LNCaP clone FGC (cell line): ENCODE measurements around the gene TANC1.

Experiments
- DNase-seq: peaks from one replicate; pipeline ENCODE4 v3.0.0-alpha.2; 2011; ENCODE audit warnings: low read depth
- H3K4me3 ChIP-seq: 2 replicates; pipeline ENCODE4 v1.5.1; 2011; ENCODE audit warnings: mild to moderate bottlenecking, low read depth, low read length, control low read depth
- CTCF ChIP-seq: IDR thresholded peaks from 2 replicates; pipeline ENCODE4 v1.5.1; 2012; ENCODE audit warnings: mild to moderate bottlenecking; ENCODE audit not compliant: control insufficient read depth, insufficient read depth; ENCODE audit errors: extremely low read depth

The TANC1 gene

GRCh38 chr2:159226608-159227385, 258.4 kb downstream of the TANC1 start:
- peak; percentile 30 for DNase-seq
- no peak overlapping the region for H3K4me3 ChIP-seq
- no peak for TF ChIP-seq CTCF

DNA sequence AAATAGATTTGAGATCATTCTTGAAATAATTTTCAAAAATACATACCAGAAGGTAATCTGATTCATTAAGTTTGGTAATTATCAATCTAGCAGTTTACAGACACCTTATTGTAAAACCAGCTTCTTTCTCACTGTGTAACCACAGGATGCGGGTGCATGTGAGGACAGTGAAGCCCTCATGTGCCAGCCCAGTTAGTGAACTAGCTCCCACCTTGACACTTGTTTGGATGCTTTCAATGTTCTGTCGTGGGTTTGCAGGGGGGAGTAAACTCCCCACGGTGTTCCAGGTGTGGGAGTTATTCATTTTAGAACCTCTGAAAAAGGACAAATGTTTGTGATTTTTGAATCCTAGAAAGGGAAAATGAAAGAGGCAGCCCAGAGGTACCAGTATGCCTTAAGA, 259.0 kb downstream of the TANC1 start:
- TF ChIP-seq CTCF: no peak
- H3K4me3 ChIP-seq: no peak overlapping the region
- no peak for DNase-seq

GRCh38 chr2:159228081-159228581, 259.7 kb downstream of the TANC1 start:
- DNase-seq: no peak
- no peak overlapping the region for H3K4me3 ChIP-seq
- no peak for TF ChIP-seq CTCF

DNA sequence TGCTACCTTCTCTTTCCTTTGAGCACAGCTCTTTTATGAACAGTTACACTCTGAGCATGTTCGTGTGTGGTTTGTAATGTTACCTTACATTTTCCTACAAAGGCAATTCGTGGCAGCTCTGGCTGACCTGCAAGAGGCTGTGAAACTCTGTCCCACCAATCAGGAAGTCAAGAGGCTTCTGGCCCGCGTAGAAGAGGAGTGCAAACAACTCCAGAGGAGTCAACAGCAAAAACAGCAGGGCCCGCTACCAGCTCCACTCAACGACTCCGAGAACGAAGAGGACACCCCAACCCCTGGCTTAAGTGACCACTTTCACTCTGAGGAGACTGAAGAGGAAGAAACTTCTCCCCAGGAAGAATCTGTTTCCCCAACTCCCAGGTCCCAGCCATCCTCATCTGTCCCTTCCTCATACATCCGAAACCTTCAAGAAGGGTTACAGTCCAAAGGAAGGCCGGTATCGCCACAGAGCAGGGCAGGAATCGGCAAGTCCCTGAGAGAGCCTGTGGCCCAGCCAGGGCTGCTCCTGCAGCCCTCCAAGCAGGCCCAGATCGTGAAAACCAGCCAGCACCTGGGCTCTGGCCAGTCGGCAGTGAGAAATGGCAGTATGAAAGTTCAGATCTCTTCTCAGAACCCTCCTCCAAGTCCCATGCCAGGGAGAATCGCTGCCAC, 261.2 kb downstream of the TANC1 start:
- DNase-seq: no peak
- H3K4me3 ChIP-seq: no peak overlapping the region
- no peak for TF ChIP-seq CTCF

DNA sequence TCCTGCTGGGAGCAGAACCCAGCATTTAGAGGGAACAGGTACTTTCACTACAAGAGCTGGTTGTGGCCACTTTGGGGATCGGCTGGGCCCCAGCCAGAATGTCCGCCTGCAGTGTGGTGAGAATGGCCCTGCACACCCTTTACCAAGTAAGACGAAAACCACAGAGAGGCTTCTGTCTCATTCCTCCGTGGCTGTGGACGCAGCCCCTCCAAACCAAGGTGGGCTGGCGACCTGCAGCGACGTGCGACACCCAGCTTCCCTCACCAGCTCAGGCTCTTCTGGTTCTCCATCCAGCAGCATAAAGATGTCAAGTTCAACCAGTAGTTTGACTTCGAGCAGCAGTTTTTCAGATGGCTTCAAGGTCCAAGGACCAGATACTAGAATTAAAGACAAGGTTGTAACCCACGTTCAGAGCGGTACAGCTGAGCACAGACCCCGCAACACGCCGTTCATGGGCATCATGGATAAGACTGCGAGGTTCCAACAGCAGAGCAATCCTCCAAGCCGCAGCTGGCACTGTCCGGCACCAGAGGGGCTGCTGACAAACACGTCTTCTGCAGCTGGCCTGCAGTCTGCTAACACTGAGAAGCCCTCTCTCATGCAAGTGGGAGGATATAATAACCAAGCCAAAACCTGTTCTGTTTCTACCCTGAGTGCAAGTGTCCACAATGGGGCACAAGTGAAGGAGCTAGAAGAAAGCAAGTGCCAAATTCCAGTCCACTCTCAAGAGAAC, 261.9 kb downstream of the TANC1 start:
- H3K4me3 ChIP-seq: no peak overlapping the region
- DNase-seq: no peak
- no peak for TF ChIP-seq CTCF

DNA sequence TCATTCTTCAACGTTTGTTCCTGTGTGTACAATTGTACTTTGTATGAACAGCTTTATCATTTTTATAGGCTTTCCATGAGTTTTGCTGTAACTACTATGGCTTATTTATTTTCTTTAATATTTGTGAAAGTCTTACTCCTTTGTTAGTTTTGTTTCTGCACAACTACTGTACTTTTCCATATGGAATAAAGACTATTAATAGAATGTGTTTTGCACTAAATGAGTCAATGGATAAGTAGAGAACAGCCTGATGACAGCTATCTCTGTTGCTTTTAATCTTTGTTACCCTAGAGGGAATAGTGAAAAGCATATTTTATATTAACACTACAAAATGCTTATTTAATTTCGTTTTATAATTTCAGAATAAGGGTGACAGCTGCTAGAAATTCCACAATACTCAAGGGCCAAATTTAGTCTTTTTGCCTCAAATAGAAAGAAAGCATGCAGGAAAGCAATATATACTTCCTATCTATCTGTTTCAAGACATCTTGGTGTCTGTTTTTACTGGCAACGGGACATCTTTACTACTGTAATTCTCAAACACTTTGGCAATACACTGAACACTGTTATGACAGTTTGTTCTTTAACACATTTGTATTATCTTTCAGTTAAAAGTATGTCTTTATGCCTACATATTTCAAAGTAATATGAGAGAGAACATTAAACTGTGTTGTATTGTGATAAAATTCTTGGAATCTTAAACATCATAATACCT, 264.2 kb downstream of the TANC1 start:
- no peak for TF ChIP-seq CTCF
- DNase-seq: no peak

More for the DNA sequence above, 264.2 kb downstream of the TANC1 start:
- H3K4me3 ChIP-seq: no peak overlapping the region
